Bone marrow (tissue), 2 donors: ENCODE measurements around the gene NHERF2.

Source experiments
- DNase-seq, 2 donors: peaks; one replicate each; lab custom pipeline; 2025; lab: John Stamatoyannopoulos, UW

The NHERF2 gene

DNA sequence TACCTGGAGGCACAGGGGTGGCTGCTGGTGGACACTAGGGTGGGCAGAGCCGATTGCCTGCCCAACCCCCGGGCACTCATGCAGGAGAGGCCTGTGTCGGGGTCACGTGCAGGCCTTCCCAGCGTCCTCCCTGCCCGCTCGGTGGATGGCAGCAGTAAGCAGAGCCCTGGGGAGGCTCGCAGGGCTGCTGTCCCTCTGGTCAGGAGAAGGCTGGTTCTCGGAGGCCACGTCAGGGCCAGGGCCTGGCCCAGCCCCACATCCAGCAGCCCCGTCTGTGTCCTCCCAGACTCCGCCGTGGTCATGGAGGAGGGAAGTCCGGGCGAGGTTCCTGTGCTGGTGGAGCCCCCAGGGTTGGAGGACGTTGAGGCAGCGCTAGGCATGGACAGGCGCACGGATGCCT, 56.7 kb downstream of the NHERF2 start:
- DNase-seq: no peak

DNA sequence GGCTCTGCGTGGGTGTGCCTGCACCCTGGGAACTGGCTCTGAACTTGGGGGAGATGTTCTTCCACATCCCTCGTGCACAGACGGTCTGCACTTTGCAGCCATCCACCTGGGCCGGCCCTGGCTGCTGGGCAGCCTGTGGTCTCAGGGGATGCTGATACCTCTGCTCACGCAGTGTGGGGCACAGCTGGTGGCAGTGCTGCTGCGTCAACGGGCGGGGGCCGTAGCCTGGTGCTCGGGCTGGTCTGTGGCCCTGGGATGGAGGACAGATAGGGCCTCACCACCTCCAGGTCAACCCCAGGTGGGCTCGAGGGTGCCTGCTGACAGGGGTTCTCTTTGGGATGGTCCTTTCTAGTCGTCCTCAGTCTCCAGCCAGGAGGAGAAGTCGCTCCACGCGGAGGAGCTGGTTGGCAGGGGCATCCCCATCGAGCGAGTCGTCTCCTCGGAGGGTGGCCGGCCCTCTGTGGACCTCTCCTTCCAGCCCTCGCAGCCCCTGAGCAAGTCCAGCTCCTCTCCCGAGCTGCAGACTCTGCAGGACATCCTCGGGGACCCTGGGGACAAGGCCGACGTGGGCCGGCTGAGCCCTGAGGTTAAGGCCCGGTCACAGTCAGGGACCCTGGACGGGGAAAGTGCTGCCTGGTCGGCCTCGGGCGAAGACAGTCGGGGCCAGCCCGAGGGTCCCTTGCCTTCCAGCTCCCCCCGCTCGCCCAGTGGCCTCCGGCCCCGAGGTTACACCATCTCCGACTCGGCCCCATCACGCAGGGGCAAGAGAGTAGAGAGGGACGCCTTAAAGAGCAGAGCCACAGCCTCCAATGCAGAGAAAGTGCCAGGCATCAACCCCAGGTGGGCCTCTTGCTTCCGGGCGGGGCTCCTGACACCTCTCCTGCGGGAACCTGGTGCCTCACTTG, 57.4 kb downstream of the NHERF2 start:
- DNase-seq: no peak

DNA sequence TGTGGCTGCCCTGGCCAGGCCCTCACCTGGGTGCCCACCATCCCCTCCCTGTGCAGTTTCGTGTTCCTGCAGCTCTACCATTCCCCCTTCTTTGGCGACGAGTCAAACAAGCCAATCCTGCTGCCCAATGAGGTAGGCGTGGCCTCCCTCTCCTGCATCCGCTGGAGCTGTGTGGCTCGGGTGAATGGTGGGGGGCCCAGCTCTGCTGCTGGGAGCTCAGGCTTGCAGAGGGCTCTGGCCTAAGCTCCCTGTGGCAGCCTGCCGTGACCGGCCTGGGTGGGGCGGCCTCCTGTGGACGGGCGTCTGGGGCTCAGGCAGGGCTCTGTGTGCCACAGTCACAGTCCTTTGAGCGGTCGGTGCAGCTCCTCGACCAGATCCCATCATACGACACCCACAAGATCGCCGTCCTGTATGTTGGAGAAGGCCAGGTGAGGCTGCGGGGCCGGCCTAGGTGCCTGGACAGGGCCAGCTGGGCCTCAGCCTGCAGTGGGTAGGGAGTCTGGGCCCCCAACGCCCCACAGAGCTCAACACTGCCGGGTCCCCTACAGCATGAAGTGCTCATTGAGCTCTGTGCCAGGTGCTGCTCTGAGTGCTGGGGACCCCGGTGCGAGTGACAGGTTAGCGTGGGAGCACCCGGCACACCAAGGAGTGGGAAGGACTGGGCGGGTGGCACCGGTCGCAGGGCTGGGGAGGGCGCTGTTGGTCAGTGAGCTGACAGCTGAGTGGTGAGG, 58.4 kb downstream of the NHERF2 start:
- no peak for DNase-seq

DNA sequence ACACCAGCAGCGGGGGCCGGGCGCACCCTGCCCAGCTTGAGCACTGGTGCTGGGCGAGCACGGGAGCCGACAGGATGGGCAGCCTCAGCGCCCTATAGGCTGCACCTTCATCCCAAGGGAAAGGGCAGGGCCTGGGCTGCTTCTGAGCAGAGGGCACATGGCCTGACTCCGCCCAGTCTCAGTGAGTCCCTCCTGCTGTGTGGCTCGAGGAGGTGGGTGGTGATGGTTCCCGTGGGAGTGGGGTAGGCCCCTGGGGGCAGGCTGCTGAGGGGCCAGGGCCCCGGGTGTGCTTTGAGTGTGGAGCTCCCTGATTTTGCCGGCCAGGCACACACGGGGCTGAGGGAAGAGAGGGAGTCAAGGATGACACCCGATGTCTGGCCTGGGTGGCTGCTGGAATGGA, 59.0 kb downstream of the NHERF2 start:
- DNase-seq: no peak

DNA sequence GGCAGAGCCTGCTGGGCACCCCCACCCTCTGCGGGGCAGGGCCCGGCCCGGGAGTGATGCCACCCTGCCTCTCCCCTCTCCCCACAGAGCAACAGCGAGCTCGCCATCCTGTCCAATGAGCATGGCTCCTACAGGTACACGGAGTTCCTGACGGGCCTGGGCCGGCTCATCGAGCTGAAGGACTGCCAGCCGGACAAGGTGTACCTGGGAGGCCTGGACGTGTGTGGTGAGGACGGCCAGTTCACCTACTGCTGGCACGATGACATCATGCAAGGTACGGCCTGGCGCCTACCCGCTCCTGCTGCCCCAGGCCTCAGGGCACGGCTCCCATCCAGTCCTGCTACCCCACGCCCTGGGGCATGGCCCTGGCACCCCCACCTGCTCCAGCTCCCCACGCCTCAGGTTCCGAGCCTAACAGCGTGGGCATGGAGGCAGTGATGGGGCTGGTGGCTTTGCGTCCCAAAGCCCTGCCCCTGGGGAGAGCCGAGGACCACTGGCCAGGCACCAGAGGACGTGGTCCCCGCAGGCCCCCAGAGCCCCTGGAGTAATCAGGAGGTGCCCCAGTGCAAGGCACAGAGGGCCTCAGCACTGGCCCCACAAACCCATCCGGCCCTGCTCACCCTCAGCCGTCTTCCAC, 59.5 kb downstream of the NHERF2 start:
- no peak for DNase-seq

DNA sequence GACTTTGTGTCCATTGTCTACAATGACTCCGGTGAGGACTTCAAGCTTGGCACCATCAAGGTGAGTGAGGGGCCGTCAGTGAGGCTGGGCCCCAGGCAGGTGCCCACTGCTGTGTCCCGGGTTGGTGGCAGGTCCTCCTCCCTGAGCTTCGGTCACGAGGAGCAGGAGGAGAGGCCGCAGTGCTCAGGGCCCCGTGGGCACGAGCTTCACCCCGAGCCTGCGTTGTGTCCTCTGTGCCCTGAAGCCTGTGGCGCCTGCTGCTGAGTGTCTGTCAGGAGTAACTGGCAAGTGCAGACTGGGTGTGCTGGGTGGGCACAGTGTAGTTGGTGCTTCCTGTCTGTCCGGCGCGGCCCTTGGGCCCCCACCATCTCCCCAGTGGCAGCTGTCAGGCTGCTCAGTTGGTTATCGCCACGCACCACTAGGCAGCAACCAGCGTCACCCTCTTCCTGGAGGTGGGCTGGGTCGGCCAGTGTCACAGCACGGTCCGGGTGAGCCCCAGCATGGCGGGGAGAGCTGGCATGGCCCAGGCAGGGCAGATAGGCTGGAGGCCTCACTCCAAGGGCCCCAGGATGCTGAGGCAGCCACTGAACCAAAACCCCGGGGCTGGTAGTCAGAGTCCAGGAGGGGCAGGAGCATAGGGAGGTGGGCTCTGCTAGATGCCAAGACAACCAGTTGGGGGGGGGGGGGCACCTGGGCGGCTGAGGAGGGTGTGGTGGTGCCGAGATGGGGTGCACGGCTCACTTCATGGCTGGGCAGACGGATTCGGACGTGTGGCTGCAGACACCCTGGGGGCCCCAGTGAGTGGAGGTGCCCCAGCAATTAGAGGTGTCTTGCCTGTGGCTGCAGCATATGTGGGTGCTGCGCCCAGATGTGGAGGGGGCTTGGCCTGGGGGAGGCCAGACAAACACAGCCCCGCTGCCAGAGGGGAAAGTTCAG, 60.4 kb downstream of the NHERF2 start:
- no peak for DNase-seq

DNA sequence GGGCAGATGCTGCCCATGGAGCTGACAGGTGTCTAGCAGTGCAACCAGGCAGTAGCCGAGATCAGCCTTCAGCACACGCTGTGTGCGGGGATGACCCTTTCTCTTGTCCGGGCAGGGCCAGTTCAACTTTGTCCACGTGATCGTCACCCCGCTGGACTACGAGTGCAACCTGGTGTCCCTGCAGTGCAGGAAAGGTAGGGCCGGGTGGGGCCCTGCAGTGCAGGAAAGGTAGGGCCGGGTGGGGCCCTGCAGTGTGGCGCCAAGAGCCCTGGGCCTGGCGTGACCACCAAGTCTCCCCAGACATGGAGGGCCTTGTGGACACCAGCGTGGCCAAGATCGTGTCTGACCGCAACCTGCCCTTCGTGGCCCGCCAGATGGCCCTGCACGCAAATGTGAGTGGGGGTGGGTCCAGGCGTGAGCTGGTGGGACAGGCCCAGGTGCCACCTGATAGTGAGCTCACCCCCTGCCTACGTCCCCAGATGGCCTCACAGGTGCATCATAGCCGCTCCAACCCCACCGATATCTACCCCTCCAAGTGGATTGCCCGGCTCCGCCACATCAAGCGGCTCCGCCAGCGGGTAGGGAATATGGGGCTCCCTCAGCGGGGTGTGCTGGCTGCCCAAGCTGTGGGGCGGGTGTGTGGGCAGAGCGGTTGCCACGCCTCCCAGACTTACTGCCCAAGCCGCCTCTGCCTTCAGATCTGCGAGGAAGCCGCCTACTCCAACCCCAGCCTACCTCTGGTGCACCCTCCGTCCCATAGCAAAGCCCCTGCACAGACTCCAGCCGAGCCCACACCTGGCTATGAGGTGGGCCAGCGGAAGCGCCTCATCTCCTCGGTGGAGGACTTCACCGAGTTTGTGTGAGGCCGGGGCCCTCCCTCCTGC, 61.3 kb downstream of the NHERF2 start:
- DNase-seq: no peak
